GM18507 (cell line): ENCODE results near the gene TMEM132D.
A peak's percentile ranks its signal among the peaks of the same experiment; 100 is the strongest.
"Not testable (repeated sequence)": the region's sequence is repeated elsewhere in the genome, so short reads cannot be mapped to it uniquely, and the experiment has no call there.

Source experiments
- DNase-seq: peaks from one replicate; pipeline ENCODE4 v3.0.0; 2011; ENCODE audit warnings: low read depth; ENCODE audit not compliant: insufficient read length; ENCODE audit errors: extremely low spot score
- FAIRE-seq: peaks from 2 replicates; lab custom pipeline; 2011; peaks lifted over from hg19 to GRCh38; lab: Jason Lieb, UNC

Gene TMEM132D

DNA sequence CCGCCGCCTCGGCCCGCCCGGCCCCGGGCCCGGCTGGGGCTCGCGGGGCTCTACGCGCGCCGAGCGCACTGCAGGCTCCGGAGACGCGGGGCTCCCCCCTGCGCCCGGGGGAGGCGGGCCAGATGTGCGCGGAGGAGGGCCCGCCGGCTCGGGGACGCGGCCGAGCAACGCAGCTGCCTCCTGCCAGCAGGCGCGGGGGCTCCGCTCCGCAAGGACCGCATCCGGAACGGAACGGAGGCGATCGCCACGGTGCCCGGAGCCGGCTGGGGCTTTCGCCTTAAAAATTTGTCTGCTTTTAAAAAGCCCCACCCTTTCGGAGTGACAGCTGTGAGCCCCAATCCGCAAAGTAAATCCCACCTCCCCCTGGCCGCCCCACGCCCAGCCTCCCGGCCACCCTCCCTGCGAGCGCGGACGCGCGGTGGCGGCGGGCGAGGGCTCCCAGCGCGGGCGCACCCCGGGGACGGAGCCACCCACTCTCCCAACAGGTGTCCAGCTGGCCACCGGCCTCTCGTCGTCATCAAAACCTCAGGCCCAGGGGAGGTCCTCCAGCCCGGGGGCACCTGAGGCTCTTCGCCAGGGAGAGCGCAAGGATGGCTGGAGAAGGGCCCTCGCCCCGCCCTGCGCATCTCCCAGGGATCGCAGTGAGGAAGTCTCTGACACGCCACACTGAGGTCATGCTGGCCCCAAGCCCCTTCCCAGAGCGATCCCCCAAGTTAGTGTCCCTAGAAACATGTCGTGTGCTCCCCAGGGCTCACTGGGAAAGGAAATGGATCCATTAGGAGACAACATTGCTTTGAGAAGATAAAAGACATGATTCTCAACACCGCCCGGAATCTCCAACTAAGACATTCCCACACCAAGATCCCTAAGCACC lies at the start of gene TMEM132D:
Gene TMEM132D, minus strand, starts transcription at position 70 of the 874 bp plus-strand sequence.
- no peak for DNase-seq

DNA sequence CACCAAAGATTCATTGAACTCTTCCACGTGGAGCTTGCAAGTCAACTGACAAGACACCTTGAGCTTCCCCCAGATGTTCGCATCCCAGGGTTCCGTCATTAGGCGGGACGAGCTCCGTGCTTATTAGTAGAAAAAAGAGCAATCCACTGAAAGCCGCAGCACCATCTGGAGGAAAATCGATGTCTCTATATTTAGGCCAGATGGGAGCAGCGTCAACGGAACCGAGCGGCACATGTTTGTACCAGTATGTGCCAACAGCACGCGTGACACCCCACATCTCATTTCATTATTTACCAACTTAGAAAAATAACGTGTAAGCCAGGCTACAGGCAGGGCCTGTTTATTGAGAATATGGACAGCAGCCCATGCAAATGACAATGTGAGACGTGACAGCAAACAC lies 45.8 kb upstream of the TMEM132D start:
- no peak for DNase-seq
- no peak for FAIRE-seq

More for the DNA sequence above, at the start of gene TMEM132D:
- no peak for FAIRE-seq

DNA sequence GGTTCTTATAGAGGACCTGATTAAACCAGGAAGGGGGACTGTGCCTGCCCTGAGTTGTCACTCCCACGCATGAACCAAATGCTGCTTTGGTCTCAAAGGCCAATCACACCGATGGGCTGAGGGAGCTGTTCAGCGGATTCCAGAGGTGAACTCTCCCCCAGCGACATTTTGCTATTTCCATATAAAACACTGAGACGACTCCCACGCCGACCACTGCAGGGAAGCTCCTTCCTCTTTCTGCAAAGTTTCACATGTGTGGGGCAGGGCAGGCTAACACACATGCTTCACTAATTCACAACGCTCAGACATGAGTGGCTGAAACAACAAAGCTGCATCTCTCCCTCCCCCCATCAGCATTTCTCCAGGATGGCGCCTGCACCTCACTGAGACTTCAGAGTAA lies 37.8 kb upstream of the TMEM132D start:
- FAIRE-seq: no peak
- DNase-seq: no peak

DNA sequence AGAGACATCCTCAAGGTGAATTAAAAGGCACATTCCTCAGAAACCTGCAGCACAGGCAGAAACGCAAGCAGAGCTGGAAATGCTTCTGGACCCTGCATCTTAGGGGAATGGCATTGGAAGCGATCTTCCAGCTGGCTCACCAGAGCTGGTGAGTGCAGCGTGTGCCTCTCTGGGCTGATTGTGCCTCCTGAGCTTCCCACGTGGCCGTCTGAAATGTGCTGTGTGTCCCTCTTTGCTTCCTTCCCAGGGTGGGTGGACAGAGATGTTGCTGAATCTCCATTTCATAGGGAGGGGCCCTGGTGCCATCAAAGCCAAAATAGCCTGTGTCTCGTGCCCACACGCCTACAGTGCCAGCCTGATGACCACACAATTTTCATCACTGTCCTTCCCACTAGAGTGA lies 34.3 kb upstream of the TMEM132D start:
- FAIRE-seq (no peak), DNase-seq (no peak)

DNA sequence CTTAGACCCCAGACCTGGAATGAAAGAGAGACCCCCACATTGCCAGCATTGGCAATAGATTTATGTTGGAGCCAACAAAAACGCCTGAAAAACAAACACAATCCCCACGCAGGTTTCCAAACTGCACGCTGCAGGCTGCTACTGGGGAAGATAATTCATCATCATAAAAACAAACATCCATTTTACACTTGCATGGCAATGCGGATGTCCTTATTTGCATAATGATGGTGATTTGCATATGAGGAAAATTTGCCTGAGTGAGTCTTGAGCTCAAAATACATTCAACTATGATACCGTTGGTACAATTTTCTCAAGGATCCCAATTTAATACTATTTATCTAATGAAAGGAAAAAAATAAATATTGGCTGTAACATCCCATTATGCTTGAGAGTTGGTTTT lies 33.6 kb upstream of the TMEM132D start:
- FAIRE-seq: no peak
- no peak for DNase-seq

DNA sequence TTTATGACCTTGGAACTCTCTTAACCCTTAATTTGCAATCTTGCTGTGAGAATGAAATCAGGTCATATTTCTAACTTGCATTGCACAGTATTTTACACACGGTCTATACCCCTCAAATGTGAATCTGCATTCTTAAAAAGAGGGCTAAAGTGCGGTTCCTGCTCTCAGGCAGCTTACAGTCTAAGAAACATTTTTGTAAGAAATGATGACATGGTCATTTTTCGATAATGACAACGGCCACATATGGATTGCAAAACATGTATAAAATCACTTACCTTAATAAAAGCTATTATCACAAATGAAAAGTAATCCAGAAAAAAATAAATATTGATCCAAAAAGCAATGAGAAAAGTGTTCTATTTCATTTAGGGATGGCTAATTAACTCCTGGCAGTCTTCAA lies 24.8 kb upstream of the TMEM132D start:
- FAIRE-seq (no peak), DNase-seq (no peak)

DNA sequence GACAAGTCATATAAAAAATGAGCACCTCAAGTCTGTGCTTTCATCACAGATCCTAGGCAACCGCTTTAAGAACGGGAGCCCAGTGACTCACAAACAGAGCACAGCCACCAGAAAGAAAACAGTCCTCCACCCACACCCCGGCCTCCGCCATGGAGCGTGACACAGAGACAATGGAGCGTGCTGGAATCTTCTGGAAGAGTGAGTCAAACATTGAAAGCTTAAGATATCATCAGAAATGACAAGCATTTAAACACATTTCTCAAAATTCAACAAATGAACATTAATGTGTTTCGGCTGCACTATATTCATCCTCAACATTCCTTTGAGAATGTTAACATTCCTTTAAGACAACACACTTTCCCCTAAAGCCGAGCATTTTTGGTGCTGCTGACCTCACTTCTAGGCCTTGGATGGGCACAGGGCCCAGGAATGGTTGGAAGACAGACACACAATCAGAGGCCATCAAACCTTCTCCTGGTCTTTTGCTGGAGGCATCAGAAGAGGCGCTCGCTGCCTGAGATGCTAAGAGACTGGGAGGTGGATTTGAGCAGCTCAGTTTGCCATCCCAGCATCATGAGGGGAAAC lies 23.6 kb upstream of the TMEM132D start:
- no peak for DNase-seq
- no peak for FAIRE-seq

DNA sequence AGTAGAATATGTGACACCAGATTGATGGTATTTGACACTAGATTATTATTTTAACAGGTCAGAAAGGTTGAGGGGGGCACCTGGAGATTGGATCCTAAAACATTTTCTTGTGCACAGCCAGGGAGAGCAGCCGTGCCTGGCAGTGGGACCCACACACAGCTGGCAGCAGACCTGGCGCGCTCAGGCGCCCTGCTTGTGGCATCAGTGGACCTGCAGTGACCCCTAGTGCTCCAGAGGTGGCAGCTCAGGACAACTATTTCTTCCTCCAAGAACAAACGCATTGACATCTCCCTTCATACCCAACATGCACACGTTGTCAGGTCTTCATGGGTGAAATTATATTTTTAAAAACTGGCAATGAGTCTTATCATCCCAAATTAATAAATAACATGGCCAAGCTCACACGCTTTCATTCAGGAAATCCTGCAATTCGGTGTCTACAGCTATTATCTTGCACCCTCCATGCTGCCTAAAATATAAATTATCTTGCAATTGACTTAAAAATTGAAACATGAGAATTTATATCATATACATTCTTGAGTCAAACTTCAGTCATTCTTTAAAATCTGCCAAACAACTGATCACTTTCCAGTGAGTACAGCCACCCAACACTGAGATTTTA lies 7.7 kb upstream of the TMEM132D start:
- DNase-seq: peak; percentile 35
- FAIRE-seq: no peak

DNA sequence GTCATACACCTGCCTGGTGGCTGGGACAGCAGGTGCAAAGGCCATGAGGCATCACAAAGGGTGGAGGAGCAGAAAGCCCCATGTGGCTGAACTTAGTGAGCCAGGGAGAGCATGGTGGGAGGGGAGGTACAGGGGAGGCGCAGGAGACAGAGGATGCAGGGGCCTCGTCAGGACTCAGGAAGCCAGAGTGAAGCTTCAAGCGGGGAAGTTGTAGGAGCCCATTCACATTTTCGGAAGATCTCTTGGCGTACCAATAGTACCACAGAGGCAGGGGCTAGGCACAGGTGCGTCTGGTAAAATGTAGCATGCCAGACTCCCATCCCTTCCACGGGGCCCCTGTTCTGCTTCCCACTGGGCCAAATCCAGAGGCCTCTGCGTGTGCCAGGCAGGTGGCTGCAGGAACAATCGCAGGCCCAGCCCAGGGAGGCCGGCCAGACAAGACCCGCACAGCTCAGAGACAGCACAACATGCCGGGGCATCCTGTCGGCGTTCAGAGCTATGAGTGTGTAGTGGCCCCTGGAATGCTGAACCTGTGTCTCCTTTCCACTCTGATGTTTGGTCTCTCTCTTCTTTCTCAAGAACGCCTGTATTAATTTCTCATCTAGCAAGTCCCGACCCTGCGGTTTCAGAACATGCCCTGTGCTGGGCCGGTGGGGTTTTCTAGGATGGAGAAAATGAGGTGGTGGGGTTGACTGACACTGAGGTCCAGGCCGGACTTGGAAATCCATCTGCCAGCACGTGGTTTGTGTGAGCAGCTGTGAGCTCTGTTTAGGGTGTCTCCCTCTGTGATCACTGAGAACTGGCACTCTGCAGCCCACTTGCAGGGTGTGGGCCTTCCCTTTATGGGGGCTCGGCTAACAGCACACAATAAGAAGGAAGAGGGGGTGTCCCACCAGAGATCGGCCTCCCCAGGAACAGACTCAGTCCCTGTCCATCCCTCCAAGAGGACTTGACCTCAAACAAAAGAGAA lies 5.5 kb upstream of the TMEM132D start:
- no peak for FAIRE-seq
- DNase-seq: no peak

DNA sequence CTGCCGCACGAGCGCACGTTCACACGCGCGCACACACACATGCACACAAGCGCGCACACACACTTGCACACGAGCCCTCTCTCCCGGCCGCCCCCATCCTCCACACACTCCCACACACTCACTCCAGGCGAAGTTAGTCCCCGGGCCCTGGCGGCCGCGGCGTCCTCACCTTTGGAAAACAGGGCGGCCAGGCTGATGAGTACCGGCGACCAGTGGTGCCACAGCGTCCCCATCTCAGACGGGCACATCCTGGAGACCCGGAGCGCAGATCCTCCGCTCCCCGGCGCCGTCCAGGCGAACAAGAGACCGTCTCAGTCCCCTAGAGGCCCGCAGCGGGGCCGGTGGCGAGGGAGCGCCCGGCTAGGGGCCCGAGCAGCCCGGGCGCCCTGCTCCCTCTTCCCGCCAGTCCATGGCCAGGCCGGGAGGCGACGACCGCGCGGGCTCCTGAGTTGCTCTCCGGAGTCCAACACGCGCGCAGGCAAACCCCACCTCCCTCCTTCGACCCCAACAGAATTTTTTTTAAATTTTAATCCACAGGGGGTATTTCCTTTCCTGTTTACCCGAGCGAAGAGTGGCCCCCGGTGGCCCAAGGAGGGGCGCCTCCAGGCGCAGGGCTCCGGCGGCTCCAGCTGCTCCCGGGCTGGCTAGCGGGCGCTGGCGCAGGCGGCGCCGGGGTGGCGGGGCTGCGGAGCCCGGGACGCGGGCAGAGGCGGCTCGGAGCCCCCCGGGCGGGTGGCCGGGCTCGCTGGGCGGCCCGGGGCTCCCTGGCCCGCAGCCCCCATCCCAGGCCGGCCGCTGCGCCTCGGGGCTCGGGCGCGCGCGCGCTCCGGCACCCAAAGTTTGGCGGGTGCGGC lies 506 bp downstream of the TMEM132D start:
- DNase-seq (no peak), FAIRE-seq (no peak)

DNA sequence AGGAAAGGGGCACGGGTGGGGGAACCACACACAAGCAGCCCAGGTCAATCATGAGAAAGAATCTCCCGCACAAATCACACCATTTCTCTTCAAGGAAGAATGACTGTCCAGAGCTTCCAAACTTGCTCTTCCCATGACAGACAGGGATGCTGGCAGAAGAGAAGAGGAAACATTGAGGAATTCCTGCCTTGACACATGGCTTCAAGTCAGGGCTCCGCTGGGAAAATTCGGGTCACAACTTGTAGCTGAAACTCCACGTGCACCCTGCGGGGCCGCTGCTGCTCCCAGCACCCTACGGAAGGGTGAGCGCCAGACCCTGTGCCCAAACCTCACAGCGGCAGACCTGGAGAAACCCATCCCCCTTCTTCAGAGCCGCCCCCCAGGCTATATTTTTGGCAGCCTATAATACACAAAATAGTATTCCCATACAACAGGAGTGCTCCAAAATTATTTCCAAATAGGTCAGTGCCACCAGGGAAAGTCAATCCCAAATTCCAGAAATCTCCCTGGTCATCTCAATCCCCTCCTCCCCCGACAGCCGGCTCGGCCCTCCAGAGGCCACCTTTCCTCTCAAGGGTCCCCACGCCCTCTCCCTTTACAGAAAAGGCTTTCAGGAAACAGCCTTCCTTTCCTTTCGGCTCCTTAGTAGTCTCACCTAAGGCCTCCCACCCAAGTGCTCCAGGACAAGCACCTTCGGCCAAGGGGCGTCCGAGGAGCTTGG lies 1.3 kb downstream of the TMEM132D start:
- FAIRE-seq (no peak), DNase-seq (no peak)

DNA sequence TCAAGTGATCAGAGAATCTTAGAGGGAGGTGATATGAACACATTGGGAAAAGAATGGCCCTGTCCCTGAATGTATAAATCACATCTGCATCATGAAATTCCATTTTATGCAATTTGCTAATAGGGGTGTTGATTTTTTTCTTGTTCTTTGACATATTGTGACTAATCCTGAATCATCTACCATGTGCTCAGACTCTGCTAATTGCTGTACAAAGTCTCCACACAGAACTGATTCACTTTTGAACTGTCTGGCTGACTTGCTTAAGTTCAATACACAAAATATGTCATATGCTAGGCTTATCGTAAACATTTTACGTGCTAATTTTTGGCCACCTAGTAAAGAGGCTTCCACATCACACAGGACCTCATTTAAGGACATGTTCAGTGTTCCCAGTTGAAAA lies 2.6 kb downstream of the TMEM132D start:
- DNase-seq: no peak

DNA sequence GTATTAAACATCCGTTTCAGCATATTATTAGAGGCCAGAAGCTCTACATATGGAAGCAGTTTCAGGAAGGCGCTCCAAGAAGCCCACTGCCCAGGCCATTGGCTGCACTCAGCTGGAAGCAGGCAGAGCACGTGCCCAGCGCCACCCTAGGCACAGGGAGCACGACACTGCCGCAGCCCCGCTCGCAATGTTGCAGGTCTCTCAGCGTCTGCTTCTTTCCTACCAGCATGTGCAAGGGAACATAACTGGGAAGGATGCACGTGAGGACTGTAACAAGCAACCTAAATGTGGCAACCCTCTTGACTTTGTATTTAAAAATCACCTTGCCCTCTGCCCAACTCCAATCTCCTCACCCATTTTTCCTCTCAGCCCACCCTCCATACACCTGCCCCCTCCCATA lies 3.5 kb downstream of the TMEM132D start:
- no peak for FAIRE-seq

More for the DNA sequence above, 2.6 kb downstream of the TMEM132D start:
- no peak for FAIRE-seq

DNA sequence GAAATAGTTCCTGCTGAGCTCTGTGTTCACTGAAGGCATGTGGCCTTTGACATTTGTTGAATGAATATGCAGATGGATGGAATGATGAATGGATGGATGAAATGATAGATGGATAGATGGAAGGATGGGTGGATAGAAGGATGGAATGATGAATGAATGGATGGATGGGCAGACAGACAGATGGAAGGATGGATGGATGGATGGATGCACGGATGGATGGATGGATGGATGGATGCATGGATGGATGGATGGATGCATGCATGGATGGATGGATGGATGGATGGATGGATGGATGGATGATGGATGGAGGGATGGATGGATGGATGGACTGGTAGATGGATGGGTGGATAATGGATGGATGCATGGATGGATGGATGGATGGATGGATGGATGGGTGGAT lies 4.8 kb downstream of the TMEM132D start:
- FAIRE-seq, DNase-seq: not testable (repeated sequence)

More for the DNA sequence above, 3.5 kb downstream of the TMEM132D start:
- DNase-seq: no peak

DNA sequence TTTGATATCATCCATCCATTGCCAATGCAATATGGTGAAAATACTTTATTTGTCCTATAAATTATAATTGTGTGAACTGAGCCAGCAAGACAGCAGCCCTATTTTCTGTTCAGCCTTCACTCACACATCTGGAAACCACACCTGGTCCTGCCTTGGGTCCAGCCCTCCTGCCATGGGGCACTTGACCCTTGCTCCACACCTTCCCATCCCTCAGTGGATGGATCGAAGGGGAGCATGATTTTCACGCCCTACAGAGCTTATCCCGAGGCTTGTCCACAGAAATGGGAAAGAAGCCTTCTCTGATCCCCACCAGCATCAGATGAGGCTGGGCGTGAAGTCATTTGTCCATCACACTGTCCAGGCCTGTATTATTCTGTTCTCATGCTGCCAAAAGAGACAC lies 10.1 kb downstream of the TMEM132D start:
- FAIRE-seq (no peak), DNase-seq (no peak)

DNA sequence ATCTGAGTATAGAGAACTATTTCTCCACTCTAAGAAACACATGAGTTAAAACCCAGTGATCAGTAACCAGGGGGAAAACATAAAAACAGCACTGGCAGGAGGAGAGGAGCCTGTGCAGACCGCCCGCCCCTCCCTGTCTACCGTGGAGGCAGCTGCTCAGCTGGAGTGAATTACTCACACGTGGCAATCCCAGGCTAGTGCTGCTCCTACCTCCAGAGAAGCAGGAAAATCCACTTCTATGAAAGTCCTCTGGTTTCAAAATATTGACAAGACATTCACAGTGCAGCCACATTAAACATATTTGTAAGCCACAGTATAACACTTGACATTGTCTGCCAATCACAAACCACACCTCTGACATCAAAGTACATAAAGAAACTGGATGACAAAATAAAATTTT lies 16.7 kb downstream of the TMEM132D start:
- DNase-seq (no peak), FAIRE-seq (no peak)

DNA sequence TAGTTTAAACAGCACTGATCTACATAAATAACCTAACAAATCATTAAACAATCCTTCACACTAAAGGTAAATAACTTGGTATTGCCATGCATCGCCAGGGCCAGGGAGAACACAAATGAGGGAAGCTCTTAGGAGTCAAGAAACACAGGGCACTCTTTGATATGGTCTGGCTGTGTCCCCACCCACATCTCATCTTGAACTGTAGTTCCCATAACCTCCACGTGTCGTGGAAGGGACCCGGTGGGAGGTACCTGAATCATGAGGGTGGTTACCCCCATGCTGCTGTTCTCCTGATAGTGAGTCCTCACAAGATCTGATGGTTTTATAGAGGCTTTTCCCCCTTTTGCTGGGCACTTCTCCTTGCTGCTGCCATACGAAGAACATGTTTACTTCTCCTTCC lies 17.3 kb downstream of the TMEM132D start:
- DNase-seq: no peak

DNA sequence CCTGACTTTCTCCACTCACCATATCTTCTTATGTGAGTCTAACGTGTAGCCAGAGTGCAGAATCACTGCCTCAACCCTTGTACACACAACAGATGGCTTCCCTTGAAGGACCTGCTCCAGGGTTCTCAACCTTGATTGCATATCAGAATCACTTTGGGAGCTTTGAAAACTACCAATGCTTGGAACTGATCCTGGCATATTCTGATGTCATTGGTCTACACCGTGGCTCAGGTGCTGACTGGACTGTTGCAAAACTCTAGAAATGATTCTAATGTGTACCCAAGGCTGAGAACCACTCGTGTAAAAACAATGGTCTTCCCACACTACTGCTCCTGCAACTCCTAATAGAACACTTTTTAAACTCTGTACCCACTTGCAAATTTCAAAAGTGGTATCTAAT lies 18.5 kb downstream of the TMEM132D start:
- DNase-seq (no peak), FAIRE-seq (no peak)

More for the DNA sequence above, 17.3 kb downstream of the TMEM132D start:
- no peak for FAIRE-seq
